Measurements from ENCODE around the gene CHN2. TPM values are rescaled to one million over a fixed set of nuclear protein-coding genes. Genes with fewer than 3 reads are reported as not detected.

CHN2 gene
- total RNA-seq, 4 donors from 2014 or later = 7.6 to 25.9 (median 17.8) TPM

- ATAC-seq (ENCODE audit: low FRiP score) = no peak
- DNase-seq (ENCODE audit: low spot score) = no peak
- TF ChIP-seq CTCF (IDR thresholded peaks at IDR 0.05) = no peak
Measured at GRCh38 chr7:29281782-29282541, 87.4 kb downstream of the CHN2 start.

GRCh38 chr7:29282819-29283414 lies 88.3 kb downstream of the CHN2 start:
- DNase-seq (ENCODE audit: low spot score) (no peak), ATAC-seq (ENCODE audit: low FRiP score) (no peak)
- no peak for TF ChIP-seq CTCF (IDR thresholded peaks at IDR 0.05)

DNA sequence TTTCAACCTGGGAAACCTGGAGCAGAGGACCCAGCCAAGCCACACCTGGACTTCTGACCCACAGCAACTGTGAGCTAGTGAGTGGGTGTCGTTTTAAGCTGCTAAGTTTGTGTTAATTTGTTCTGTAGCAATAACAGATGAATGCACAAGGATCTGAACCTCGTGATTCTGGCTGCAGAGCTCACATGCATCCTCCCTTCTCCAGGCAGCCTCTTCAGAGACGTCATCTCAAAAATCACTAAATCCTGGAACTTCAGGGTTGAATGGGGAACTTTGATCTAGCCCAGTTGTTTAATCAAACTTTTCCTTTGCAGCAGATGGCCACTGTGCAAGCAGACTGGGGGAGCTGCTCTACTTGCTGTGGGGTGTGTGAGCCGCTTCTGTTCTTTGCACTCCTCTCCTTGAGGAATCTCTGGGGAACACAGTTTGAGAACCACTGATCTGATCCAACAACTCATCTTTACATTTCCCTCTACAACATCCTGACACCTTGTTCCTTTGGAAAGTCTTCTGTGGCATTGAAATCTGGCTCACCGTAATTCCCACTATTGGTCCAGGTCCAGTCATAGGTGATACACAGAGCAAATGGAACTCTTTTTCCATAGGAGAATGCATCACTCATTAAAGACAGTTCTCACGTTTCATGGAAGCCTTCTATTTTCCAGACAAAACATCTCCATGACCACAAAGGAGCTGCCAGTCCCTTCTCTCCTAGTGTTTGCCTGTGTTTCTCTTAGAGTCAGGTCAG lies 90.3 kb downstream of the CHN2 start:
- ATAC-seq (ENCODE audit: low FRiP score) (no peak), DNase-seq (ENCODE audit: low spot score) (no peak)

DNA sequence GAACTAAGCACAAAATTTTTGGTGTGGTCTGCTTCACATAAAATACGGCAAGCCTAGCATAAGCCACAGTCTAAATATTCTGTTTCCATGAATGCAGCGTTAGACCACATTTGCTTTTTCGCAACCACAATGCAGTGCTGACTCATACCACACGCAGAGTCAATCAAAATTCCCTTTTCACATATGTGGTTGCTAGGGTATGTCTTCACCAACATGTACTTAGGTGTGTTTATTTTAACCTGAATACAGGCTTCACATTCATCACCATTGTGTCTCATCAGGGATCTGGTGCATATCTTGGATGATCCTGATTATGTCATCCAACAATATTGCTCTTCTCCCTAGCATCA lies 90.8 kb downstream of the CHN2 start:
- DNase-seq (ENCODE audit: low spot score) = no peak
- no peak for ATAC-seq (ENCODE audit: low FRiP score)
- no peak for TF ChIP-seq CTCF (IDR thresholded peaks at IDR 0.05)

More for the DNA sequence above, 90.3 kb downstream of the CHN2 start:
- TF ChIP-seq CTCF (IDR thresholded peaks at IDR 0.05) = no peak

GRCh38 chr7:29285861-29286260 lies 91.3 kb downstream of the CHN2 start:
- no peak for ATAC-seq (ENCODE audit: low FRiP score)
- no peak for DNase-seq (ENCODE audit: low spot score)

DNA sequence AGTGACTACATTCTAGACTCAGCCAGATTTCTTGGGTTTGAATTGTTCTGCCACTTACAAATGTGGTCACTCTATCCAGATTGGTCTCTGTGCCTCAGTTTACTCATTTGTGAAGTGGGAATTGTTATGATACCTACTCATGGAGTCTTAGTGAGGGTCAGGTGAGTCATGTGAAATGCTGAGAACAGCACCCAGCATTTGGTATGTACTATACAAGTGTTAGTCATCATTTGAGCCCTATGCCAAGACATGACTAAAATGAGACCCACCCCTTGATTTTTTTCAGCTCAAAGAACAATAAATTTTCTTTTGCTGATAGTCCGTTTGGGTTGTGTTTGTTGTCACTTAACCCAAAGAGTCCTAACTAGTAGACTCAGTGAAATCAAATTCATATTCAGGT lies 92.8 kb downstream of the CHN2 start:
- TF ChIP-seq CTCF (IDR thresholded peaks at IDR 0.05) = no peak
- ATAC-seq (ENCODE audit: low FRiP score) = peak; percentile 90
- DNase-seq (ENCODE audit: low spot score) = no peak

More at GRCh38 chr7:29285861-29286260, 91.3 kb downstream of the CHN2 start:
- no peak for TF ChIP-seq CTCF (IDR thresholded peaks at IDR 0.05)

Data from omental fat pad (tissue), 4 donors.